Kidney epithelial cell (primary cell): ENCODE data around the gene FLT1. TPM values are rescaled to one million over a fixed set of nuclear protein-coding genes. Genes with fewer than 3 reads are reported as not detected.

ENCODE experiments used
- DNase-seq: peaks from one replicate; pipeline ENCODE4 v3.0.0-alpha.2; 2010; ENCODE audit warnings: low read depth
- H3K27me3 ChIP-seq: 2 replicates; pipeline ENCODE4 v1.6.0; 2011; ENCODE audit warnings: low read length; ENCODE audit not compliant: control insufficient read depth, insufficient read depth
- H3K36me3 ChIP-seq: 2 replicates; pipeline ENCODE4 v1.5.1; 2011; ENCODE audit warnings: low read length; ENCODE audit not compliant: control insufficient read depth, insufficient read depth
- H3K4me3 ChIP-seq: 2 replicates; pipeline ENCODE4 v1.5.1; 2011; ENCODE audit warnings: low read depth, mild to moderate bottlenecking, control low read depth, low read length
- total RNA-seq: library from RNA; depleted of rRNA; stranded (reverse); fragments of >200 nt; gene quantifications from 2 replicates; pipeline ENCODE4 v1.2.3, GENCODE V29; 2015
- TF ChIP-seq, protein P1 (sequence below): IDR thresholded peaks from 2 replicates; pipeline ENCODE4 v1.5.1; 2011; ENCODE audit warnings: mild to moderate bottlenecking, moderate library complexity, low read length, control low read depth, inconsistent platforms; ENCODE audit not compliant: insufficient read depth, poor library complexity, severe bottlenecking

Gene FLT1
- total RNA-seq, 1 donor from 2014 or later: 0.96 TPM

DNA sequence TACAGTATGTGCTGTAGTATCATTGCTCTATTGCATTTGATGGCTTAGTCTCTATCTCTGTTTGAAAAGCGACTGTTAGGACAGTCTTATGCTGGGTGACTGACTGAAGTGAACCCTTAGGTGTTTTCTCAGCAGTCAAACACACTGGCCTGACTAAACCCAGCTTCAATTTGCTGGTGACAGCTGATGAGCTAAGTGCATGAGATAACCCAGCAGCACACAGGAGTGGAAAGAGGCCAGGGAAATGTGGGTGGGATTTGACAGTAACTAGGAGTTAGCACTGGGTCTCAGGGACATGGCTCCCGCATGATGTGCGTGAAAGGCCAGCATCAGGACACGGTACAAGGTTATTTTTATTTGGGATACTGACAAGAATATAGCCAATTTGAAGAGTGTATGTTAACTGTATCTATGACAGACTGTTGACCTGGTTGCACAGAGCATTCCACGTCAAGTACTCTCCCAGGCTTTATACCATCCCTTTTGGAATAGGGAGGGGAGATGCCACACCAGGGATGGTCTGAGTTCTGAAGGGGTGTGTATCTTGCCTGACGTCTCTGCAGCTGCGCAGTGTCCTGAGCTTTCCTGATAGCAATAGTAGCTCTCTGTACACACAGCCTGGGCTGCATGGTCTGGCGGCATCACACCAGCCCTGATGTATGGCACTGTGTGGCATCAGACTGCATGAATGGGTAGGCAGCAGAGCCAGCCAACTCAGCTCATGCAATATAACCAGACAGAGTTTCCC, 144.8 kb downstream of the FLT1 start:
- DNase-seq: no peak
- Histone ChIP-seq H3K27me3 (no peaks in the 10 kb centered on the region), H3K4me3 (no peak overlapping the region), H3K36me3 (no peaks in the 10 kb centered on the region)
- TF ChIP-seq, protein P1, sequence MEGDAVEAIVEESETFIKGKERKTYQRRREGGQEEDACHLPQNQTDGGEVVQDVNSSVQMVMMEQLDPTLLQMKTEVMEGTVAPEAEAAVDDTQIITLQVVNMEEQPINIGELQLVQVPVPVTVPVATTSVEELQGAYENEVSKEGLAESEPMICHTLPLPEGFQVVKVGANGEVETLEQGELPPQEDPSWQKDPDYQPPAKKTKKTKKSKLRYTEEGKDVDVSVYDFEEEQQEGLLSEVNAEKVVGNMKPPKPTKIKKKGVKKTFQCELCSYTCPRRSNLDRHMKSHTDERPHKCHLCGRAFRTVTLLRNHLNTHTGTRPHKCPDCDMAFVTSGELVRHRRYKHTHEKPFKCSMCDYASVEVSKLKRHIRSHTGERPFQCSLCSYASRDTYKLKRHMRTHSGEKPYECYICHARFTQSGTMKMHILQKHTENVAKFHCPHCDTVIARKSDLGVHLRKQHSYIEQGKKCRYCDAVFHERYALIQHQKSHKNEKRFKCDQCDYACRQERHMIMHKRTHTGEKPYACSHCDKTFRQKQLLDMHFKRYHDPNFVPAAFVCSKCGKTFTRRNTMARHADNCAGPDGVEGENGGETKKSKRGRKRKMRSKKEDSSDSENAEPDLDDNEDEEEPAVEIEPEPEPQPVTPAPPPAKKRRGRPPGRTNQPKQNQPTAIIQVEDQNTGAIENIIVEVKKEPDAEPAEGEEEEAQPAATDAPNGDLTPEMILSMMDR: no peak

DNA sequence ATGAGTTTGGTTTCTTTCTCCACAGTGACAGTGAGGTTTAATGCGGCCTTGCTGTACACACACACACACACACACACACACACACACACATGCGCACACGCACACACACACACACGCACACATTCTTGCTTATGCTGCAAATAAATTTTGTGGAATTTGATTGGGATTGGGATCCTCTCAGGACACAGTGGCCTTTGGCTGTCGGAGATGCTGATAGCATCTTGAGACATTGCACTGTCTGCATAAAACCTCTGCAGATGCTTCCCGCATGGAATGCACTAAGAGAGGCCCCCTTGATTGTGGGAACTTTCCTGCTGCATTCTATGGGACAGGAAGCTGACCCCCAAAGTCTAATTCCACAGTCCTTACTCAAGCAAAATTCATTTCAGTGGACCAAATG, 145.6 kb downstream of the FLT1 start:
- TF ChIP-seq, protein P1: no peak
- DNase-seq: no peak

DNA sequence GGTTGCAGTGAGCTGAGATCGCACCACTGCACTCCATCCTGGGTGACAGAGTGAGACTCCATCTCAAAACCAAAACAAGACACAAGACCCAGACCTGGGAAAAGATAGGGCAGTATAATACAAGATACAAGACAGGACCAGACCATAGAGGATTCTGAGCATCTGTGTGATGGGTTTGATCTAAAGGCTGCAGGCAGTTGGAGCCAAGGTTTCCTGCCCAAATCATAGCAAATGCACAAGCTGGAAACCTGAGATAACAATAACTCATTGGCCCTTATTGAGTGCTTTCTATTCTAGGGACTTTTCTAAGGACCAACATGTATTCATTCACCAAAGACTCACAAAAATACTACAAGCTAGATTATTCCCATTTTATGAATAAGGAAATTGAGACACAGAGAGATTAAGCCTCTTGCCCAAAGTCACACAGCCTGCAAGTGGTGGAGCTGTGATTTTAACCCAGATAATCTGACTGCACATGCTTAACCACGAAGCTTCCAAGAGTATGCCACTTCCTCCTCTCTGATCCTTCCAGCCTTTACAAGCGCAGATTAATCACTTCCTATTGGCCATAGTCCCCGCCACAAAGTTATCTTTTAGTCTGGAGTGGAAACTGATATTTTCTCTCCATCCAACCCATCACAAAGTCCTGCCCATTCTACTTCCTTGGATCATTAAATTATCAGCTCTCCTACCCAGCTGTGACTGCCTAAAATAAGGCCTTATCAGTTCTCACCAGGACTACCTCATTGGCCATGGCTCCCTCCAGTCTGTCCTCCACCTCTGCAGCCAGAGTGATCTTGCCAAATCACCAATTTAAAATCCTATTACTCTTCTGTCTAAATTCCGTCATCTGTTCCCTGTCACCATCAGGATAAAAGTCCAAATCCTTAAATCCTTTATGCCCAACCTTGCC, 147.2 kb downstream of the FLT1 start:
- TF ChIP-seq, protein P1: no peak
- Histone ChIP-seq H3K36me3 (no peaks in the 10 kb centered on the region), H3K4me3 (no peak overlapping the region), H3K27me3 (no peaks in the 10 kb centered on the region)
- no peak for DNase-seq

More for the DNA sequence above, 145.6 kb downstream of the FLT1 start:
- H3K27me3 ChIP-seq: no peaks in the 10 kb centered on the region
- H3K4me3 ChIP-seq: no peak overlapping the region
- no peaks in the 10 kb centered on the region for H3K36me3 ChIP-seq

DNA sequence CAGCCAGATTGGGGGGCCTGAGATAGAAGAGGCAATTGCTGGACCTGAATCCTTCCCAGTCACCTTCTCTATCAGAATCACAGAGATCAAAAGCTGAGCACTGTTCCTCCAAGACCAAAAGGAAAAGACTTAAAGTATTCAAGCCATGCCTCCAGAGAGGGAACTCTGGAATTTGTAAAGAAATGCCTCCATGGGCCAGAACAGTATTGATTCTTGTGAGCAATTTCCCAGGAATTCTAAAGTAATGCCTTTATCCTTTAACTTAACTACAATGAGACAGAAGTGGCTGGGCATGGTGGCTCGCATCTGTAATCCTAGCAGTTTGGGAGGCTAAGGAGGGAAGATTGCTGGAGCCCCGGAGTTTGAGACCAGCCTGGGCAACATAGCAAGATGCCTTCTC, 148.8 kb downstream of the FLT1 start:
- Histone ChIP-seq H3K36me3 (no peaks in the 10 kb centered on the region), H3K4me3 (no peak overlapping the region), H3K27me3 (no peaks in the 10 kb centered on the region)
- DNase-seq: no peak
- TF ChIP-seq, protein P1: no peak

DNA sequence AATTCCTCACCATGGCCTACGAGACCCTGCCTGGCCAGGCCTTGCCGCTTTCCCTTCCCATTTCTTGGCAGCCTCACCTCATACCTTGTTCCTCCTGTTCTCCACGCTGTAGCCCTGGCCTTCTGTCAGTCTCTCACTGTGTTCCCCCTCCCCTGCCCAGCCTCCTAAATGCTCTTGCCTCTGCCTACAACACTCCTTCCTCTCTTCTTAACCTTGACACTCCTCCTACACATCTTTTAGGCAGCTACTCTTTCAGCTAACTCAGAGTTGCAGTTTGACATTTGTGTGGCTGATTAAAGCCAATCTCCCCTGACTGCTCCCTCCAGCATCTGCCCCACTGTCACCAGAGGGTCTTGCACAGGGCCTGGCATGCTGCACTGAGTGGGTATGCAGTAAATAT, 150.8 kb downstream of the FLT1 start:
- no peak for DNase-seq
- Histone ChIP-seq H3K27me3 (no peaks in the 10 kb centered on the region), H3K4me3 (no peak overlapping the region), H3K36me3 (no peaks in the 10 kb centered on the region)
- TF ChIP-seq, protein P1: no peak
